ENCODE data around the gene MIAT. TPM values are rescaled to one million over a fixed set of nuclear protein-coding genes. Genes with fewer than 3 reads are reported as not detected.

Gene MIAT
- total and polyA plus RNA-seq, 2 of the 13 experiments (the other 11 are each of a cell fraction or from before 2014, with no cell fraction given) = 0.04 TPM; not detected in 1

DNA sequence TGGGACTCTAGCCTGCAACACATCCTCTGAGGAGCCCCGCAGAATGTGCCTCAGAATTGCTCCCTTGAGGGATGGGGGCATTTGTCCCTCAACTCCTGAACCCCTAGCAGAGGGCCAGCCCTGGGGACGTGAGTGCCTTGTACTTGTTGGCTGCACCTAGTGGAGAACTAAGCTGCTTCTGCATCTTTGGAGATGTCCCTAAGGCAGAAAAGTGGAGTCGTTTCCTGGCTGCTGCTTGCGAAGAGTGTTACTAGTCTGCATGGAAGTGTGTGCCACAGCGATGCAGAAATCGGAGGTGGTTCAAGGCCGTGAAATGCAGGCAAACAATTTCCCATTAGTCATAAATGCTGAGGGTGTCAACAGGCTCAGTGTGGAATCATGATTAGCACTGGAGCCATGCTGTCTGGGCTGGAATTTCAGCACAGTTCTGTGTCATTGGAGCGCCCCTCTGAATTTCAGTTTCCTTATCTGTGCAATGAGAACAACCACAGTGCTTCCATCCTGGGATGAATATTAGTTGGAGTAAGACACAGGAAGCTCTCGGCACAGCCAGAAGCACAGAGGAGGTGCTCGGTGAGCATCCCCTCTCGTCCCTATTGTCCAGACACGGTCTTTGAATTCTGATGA is 56.5 kb downstream of the MIAT start:
- DNase-seq (ENCODE audit: low spot score) = peak; percentile 5
- H3K9ac ChIP-seq (ENCODE audit: insufficient read depth, low read depth, low read length) = no peak overlapping the region
- no peaks in the 10 kb centered on the region for H3K79me2 ChIP-seq (ENCODE audit: insufficient read depth, low read length)
- no peaks in the 10 kb centered on the region for H3K27me3 ChIP-seq (ENCODE audit: control insufficient read depth in 1 of 2, insufficient read depth in 2 of 2, low read length in 2 of 2)
- ATAC-seq = peak; percentile 60; the same call in 2 of the 3 replicates
- intact Hi-C loops (cut with micrococcal nuclease; ENCODE audit: unreplicated experiment) = no loop called here
- no peaks in the 10 kb centered on the region for H3K9me3 ChIP-seq (ENCODE audit: low read length)
- H3K4me3 ChIP-seq (replicated peaks in 1 of 3; ENCODE audit: insufficient read depth in 1 of 3, low read depth in 2 of 3, low read length in 3 of 3) = no peak overlapping the region
- H2AFZ ChIP-seq (ENCODE audit: low read length) = no peak overlapping the region
- ChIA-PET POLR2A (no interaction called here), CTCF (ENCODE audit: low intra/inter-chr PET ratio, low total read pairs) (no interaction called here)
- H4K20me1 ChIP-seq (ENCODE audit: insufficient read depth, low read length) = no peaks in the 10 kb centered on the region
- WGBS (ENCODE audit: low lambda C conversion rate) = 15% methylated on average over 12 of the region's 12 CpGs
- no peak for FAIRE-seq
- in situ Hi-C loops (cut with HindIII; ENCODE audit: extremely low pct_ligation_motif_present, low pct_unique_long_range_greater_than_20kb) = no loop called here
- no TSS peak for BruUV-seq (replicated peaks)
- no peaks in the 10 kb centered on the region for H3K36me3 ChIP-seq (replicated peaks in 1 of 2; ENCODE audit: control insufficient read depth in 1 of 2, insufficient read depth in 2 of 2, low read length in 2 of 2)
- no peak overlapping the region for H3K4me2 ChIP-seq (ENCODE audit: low read depth, low read length)
- peaks cover 10% of the 10 kb centered on the region; the same call in 1 of the 2 replicates for H3K4me1 ChIP-seq (ENCODE audit: insufficient read depth, low read length)
- H3K27ac ChIP-seq (ENCODE audit: extremely low read length, insufficient read depth, low read length) = no peak overlapping the region
- TF ChIP-seq, protein P1, sequence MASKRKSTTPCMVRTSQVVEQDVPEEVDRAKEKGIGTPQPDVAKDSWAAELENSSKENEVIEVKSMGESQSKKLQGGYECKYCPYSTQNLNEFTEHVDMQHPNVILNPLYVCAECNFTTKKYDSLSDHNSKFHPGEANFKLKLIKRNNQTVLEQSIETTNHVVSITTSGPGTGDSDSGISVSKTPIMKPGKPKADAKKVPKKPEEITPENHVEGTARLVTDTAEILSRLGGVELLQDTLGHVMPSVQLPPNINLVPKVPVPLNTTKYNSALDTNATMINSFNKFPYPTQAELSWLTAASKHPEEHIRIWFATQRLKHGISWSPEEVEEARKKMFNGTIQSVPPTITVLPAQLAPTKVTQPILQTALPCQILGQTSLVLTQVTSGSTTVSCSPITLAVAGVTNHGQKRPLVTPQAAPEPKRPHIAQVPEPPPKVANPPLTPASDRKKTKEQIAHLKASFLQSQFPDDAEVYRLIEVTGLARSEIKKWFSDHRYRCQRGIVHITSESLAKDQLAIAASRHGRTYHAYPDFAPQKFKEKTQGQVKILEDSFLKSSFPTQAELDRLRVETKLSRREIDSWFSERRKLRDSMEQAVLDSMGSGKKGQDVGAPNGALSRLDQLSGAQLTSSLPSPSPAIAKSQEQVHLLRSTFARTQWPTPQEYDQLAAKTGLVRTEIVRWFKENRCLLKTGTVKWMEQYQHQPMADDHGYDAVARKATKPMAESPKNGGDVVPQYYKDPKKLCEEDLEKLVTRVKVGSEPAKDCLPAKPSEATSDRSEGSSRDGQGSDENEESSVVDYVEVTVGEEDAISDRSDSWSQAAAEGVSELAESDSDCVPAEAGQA (IDR thresholded peaks at IDR 0.05; ENCODE audit: low read depth) = no peak
- TF ChIP-seq, protein P1 (CRISPR knock-in tag; IDR thresholded peaks at IDR 0.05; ENCODE audit: borderline replicate concordance) = no peak
- TF ChIP-seq LCORL (IDR thresholded peaks at IDR 0.05) (no peak), LCORL (CRISPR knock-in tag; IDR thresholded peaks at IDR 0.05) (no peak), HMGXB4 (CRISPR knock-in tag; IDR thresholded peaks at IDR 0.05; ENCODE audit: borderline replicate concordance in 1 of 2, low read depth in 1 of 2) (no peak), ZBTB38 (CRISPR knock-in tag; IDR thresholded peaks at IDR 0.05) (no peak), GABPA (IDR thresholded peaks at IDR 0.05; ENCODE audit: low read depth, low read length) (no peak), GABPA (CRISPR knock-in tag; IDR thresholded peaks at IDR 0.05; ENCODE audit: low read depth) (no peak), STAG1 (CRISPR knock-in tag; IDR thresholded peaks at IDR 0.05) (no peak)
- TF ChIP-seq, protein P2, sequence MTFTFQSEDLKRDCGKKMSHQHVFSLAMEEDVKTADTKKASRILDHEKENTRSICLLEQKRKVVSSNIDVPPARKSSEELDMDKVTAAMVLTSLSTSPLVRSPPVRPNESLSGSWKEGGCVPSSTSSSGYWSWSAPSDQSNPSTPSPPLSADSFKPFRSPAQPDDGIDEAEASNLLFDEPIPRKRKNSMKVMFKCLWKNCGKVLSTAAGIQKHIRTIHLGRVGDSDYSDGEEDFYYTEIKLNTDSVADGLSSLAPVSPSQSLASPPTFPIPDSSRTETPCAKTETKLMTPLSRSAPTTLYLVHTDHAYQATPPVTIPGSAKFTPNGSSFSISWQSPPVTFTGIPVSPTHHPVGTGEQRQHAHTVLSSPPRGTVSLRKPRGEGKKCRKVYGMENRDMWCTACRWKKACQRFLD (CRISPR knock-in tag; IDR thresholded peaks at IDR 0.05; ENCODE audit: borderline replicate concordance) = no peak
